HepG2 (cell line): ENCODE data around the gene SMARCA4. TPM values are rescaled to one million over a fixed set of nuclear protein-coding genes. Genes with fewer than 3 reads are reported as not detected.

Experiments used
- ATAC-seq: fragments of 200-7000 bp; cut with Tn5 transposase; 3 replicates; pipeline ENCODE4 v1.9.1; 2020; ENCODE audit warnings: mild to moderate bottlenecking, moderate library complexity
- BruUV-seq: library from RNA; stranded (reverse); fragments of 400-500 nt; replicated peaks from 2 replicates; lab custom pipeline; 2021; lab: Mats Ljungman, UMichigan
- CTCF ChIA-PET: fragments of 300-600 bp; formaldehyde crosslinking; extraction: SDS; loops from one replicate; lab custom pipeline; 2021; ENCODE audit warnings: low total read pairs, inconsistent platforms, low intra/inter-chr PET ratio; lab: Yijun Ruan, JAX
- POLR2A ChIA-PET: fragments of 350-600 bp; sonication (Branson Sonifier 250); formaldehyde crosslinking; loops from one replicate; lab custom pipeline; 2020; ENCODE audit warnings: antibody characterized with exemption, inconsistent platforms; lab: Yijun Ruan, JAX
- DNase-seq: peaks from one replicate; pipeline ENCODE4 v3.0.0-alpha.2; 2015; ENCODE audit warnings: low spot score
- FAIRE-seq: peaks from 3 replicates; lab custom pipeline; 2011; peaks lifted over from hg19 to GRCh38; lab: Jason Lieb, UNC
- H2AFZ ChIP-seq: one replicate; pipeline ENCODE4 v1.6.1; 2011; ENCODE audit warnings: low read length, inconsistent platforms
- H3K27ac ChIP-seq: fragments of 300-600 bp; 3 replicates; pipeline ENCODE4 v1.8.0; 2011; ENCODE audit warnings: mixed run types, mild to moderate bottlenecking, mixed read lengths, low read length, inconsistent platforms; ENCODE audit not compliant: insufficient read depth; ENCODE audit errors: extremely low read length
- H3K27me3 ChIP-seq, 2 experiments: fragments of 200-600 bp in 1 of 2; 2 replicates in 1 of 2; 3 replicates in 1 of 2; pipeline versions ENCODE4 v1.6.0 to v1.8.0; 2011; ENCODE audit warnings: low read length in 2 of 2, mild to moderate bottlenecking in 2 of 2, moderate library complexity in 2 of 2, inconsistent platforms in 1 of 2; ENCODE audit not compliant: insufficient read depth in 2 of 2, control insufficient read depth in 1 of 2
- H3K36me3 ChIP-seq, 2 experiments: fragments of 200-600 bp in 1 of 2; replicated peaks in 1 of 2; 2 replicates in 1 of 2; 3 replicates in 1 of 2; pipeline versions ENCODE4 v1.5.1 to v1.8.0; 2011; ENCODE audit warnings: low read length in 2 of 2, inconsistent platforms in 1 of 2; ENCODE audit not compliant: insufficient read depth in 2 of 2, control insufficient read depth in 1 of 2
- H3K4me1 ChIP-seq: 2 replicates; pipeline ENCODE4 v1.5.1; 2012; ENCODE audit warnings: low read length, inconsistent platforms; ENCODE audit not compliant: insufficient read depth
- H3K4me2 ChIP-seq: 2 replicates; pipeline ENCODE4 v1.6.0; 2011; ENCODE audit warnings: low read depth, low read length, inconsistent platforms
- H3K4me3 ChIP-seq, 3 experiments: fragments of 200-600 bp in 1 of 3; sonication (generic), shearing (Covaris generic) in 1 of 3; replicated peaks in 1 of 3; 2 replicates each; pipeline ENCODE4 v1.5.1; 2011 to 2016; ENCODE audit warnings: low read length in 3 of 3, inconsistent platforms in 2 of 3, low read depth in 2 of 3, mild to moderate bottlenecking in 2 of 3, control low read depth in 1 of 3, mixed read lengths in 1 of 3; ENCODE audit not compliant: insufficient read depth in 1 of 3
- H3K79me2 ChIP-seq: one replicate; pipeline ENCODE4 v1.6.1; 2011; ENCODE audit warnings: low read length, inconsistent platforms; ENCODE audit not compliant: insufficient read depth
- H3K9ac ChIP-seq: 2 replicates; pipeline ENCODE4 v1.6.0; 2011; ENCODE audit warnings: mild to moderate bottlenecking, low read depth, low read length, inconsistent platforms; ENCODE audit not compliant: insufficient read depth
- H3K9me3 ChIP-seq: 2 replicates; pipeline ENCODE4 v1.5.1; 2012; ENCODE audit warnings: mild to moderate bottlenecking, low read length
- H4K20me1 ChIP-seq: 2 replicates; pipeline ENCODE4 v1.6.0; 2011; ENCODE audit warnings: inconsistent platforms, mild to moderate bottlenecking, low read length, moderate library complexity; ENCODE audit not compliant: insufficient read depth
- GLI4 ChIP-seq: sonication (generic); formaldehyde crosslinking; IDR thresholded peaks from 2 replicates; pipeline ENCODE4 v1.5.1; 2020; ENCODE audit warnings: missing genetic modification reagents, mild to moderate bottlenecking, moderate library complexity, borderline replicate concordance
- IRF2 ChIP-seq: IDR thresholded peaks from 2 replicates; pipeline ENCODE4 v1.6.1; 2018; ENCODE audit warnings: missing genetic modification reagents, missing compliant biosample characterization
- NFKBIZ ChIP-seq: IDR thresholded peaks from 2 replicates; pipeline ENCODE4 v1.6.1; 2018; ENCODE audit warnings: missing genetic modification reagents, missing compliant biosample characterization
- RBFOX2 ChIP-seq: fragments of 200-400 bp; formaldehyde crosslinking; IDR thresholded peaks from 2 replicates; pipeline ENCODE4 v1.6.1; 2017; ENCODE audit warnings: low read depth, mild to moderate bottlenecking, low read length
- RFXAP ChIP-seq: sonication (generic); formaldehyde crosslinking; IDR thresholded peaks from 2 replicates; pipeline ENCODE4 v1.4.0; 2020; ENCODE audit warnings: missing genetic modification reagents, borderline replicate concordance
- ZNF121 ChIP-seq: sonication (generic); formaldehyde crosslinking; IDR thresholded peaks from 2 replicates; pipeline ENCODE4 v1.5.0; 2020; ENCODE audit warnings: mild to moderate bottlenecking, missing genetic modification reagents
- ZNF292 ChIP-seq: sonication (generic); formaldehyde crosslinking; IDR thresholded peaks from 2 replicates; pipeline ENCODE4 v1.8.1; 2022; ENCODE audit warnings: mild to moderate bottlenecking, low read depth, missing genetic modification reagents, borderline replicate concordance
- ZNF816 ChIP-seq: sonication (generic); formaldehyde crosslinking; IDR thresholded peaks from 2 replicates; pipeline ENCODE4 v1.8.0; 2022; ENCODE audit warnings: missing genetic modification reagents, mild to moderate bottlenecking, borderline replicate concordance
- WGBS: methylation state at CpG from one replicate; pipeline ENCODE4 v1.1.6; 2017; ENCODE audit warnings: low lambda C conversion rate; 5-methylcytosine and 5-hydroxymethylcytosine counted together
- in situ Hi-C: cut with HindIII; loops from 2 replicates; pipeline ENCODE4 v1.10.0; 2017; ENCODE audit warnings: low pct_unique_long_range_greater_than_20kb; ENCODE audit not compliant: extremely low pct_ligation_motif_present
- intact Hi-C: fragments of 100-400 bp; cut with micrococcal nuclease; formaldehyde crosslinking; loops from one replicate; pipeline ENCODE4 v1.10.0; 2022; ENCODE audit not compliant: unreplicated experiment
- polyA plus RNA-seq, 8 experiments: library from polyadenylated mRNA; depleted of rRNA in 3 of 8; stranded (reverse) in 7 of 8; unstranded in 1 of 8; fragments of >200 nt; fragmentation: Illumina TruSeq in 4 of 8; extraction: Trizol in 4 of 8; gene quantifications; 2 replicates each; pipeline versions ENCODE4 v1.2.1 to v1.2.3, GENCODE V29; 2011 to 2016; ENCODE audit warnings: low read depth in 4 of 8, missing spikeins in 1 of 8, mixed read lengths in 1 of 8; ENCODE audit not compliant: insufficient read depth in 1 of 8
- total RNA-seq, 5 experiments: library from RNA; depleted of rRNA; stranded (reverse); fragments of >200 nt; fragmentation: Illumina TruSeq; extraction: Trizol; gene quantifications; 2 replicates each; pipeline ENCODE4 v1.2.3, GENCODE V29; 2016; ENCODE audit warnings: low read depth in 1 of 5
- TF ChIP-seq, protein P1 (sequence below): sonication (generic); formaldehyde crosslinking; IDR thresholded peaks from 2 replicates; pipeline ENCODE4 v1.8.1; 2023; ENCODE audit warnings: mild to moderate bottlenecking, moderate library complexity, missing genetic modification reagents
- TF ChIP-seq, protein P2 (sequence below): sonication (generic); formaldehyde crosslinking; conservative IDR thresholded peaks from 2 replicates; pipeline ENCODE4 v1.4.0; 2020; ENCODE audit warnings: mild to moderate bottlenecking, missing genetic modification reagents, moderate library complexity

The SMARCA4 gene
- total and polyA plus RNA-seq, 2 of the 13 experiments (the other 11 are each of a cell fraction or from before 2014, with no cell fraction given) = 25.4 to 45.9 TPM

DNA sequence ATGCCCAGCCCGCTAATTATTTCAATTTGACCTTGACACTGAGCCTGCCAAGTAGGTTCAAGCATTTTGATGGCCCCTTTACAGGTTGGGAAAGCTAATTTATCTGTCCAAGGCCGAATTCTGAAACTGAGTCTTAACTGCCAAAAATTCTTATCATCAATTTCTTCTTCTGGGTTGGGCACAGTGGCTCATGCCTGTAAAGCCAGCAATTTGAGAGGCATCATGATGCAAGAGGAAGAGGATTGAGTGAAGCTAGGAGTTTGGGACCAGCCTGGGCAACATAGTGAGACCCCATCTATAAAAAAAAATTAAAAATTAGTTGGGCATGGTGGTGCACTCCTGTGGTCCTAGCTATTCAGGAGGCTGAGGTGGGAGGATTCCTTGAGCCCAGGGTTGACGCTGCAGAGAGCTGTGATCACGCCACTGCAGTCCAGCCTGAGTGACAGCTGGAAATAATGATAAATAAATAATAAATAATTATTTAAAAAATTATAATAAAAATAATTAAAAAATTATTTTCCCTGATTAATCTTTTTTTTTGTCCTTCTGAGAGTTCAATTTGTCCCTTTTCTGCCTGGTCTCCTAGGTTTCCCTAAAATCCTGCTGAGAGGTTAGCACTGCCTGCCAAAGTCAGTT is 127.2 kb downstream of the SMARCA4 start:
- Histone ChIP-seq H3K79me2 (peaks cover 34% of the 10 kb centered on the region), H3K4me2 (peak overlapping the region; percentile 86), H2AFZ (no peak overlapping the region), H3K27me3 (no peaks in the 10 kb centered on the region; a peak in 1 of 5 replicates), H4K20me1 (peaks cover 25% of the 10 kb centered on the region), H3K9me3 (no peaks in the 10 kb centered on the region), H3K4me3 (peak overlapping the region in 2 of 3 experiments; percentile 81 to 93; a peak in 3 of 6 replicates), H3K4me1 (peaks cover 54% of the 10 kb centered on the region), H3K36me3 (no peaks in the 10 kb centered on the region; a peak in 1 of 5 replicates), H3K27ac (peak overlapping the region; percentile 97), H3K9ac (peak overlapping the region; percentile 98; the same call in 1 of the 2 replicates)
- intact Hi-C loops (no loop called here), in situ Hi-C loops (no loop called here)
- ATAC-seq (no peak), FAIRE-seq (no peak), DNase-seq (no peak)
- ChIA-PET CTCF (no interaction called here), POLR2A (interaction anchor here (1.2 to 2.5 kb wide), 3 partner anchors 9 to 52 kb away, joined by 3 to 8 read pairs (median 6); no protein-coding TSS in a partner anchor)
- TF ChIP-seq IRF2 (CRISPR knock-in tag) = no peak
- peak; percentile 65; the same call in 1 of the 2 replicates for TF ChIP-seq ZNF121 (CRISPR knock-in tag)
- WGBS = 53% methylated on average over 4 of the region's 4 CpGs
- BruUV-seq = no TSS peak

DNA sequence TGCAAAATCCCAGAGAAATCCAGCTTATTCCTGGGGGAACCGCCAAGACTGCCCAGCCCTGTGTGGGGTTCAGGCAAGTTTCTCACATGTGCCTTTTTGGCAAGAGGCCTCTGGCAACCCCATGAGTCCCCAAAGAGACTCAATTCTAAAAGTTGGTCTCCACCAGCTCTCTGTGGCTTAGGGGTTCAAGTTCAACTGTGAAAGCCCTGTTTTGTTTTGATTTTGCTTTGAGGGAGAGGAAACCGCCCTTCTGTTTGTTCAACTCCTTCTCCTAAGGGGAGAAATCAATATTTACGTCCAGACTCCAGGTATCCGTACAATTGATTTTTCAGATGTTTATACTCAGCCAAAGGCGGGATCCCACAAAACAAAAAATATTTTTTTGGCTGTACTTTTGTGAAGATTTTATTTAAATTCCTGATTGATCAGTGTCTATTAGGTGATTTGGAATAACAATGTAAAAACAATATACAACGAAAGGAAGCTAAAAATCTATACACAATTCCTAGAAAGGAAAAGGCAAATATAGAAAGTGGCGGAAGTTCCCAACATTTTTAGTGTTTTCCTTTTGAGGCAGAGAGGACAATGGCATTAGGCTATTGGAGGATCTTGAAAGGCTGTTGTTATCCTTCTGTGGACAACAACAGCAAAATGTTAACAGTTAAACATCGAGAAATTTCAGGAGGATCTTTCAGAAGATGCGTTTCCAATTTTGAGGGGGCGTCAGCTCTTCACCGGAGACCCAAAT is 127.8 kb downstream of the SMARCA4 start:
- Histone ChIP-seq H4K20me1 (peaks cover 32% of the 10 kb centered on the region), H3K27me3 (no peaks in the 10 kb centered on the region; a peak in 1 of 5 replicates), H2AFZ (no peak overlapping the region), H3K36me3 (peaks cover under 1 to 6% of the 10 kb centered on the region in 2 experiments; a peak in 2 of 5 replicates), H3K79me2 (peaks cover 41% of the 10 kb centered on the region), H3K4me1 (peaks cover 59% of the 10 kb centered on the region), H3K4me2 (peak overlapping the region; percentile 86), H3K9ac (peak overlapping the region; percentile 98), H3K27ac (peak overlapping the region; percentile 97), H3K4me3 (peak overlapping the region; percentile 81 to 93 (median 93)), H3K9me3 (no peaks in the 10 kb centered on the region)
- FAIRE-seq (no peak), ATAC-seq (no peak), DNase-seq (peak; percentile 81)
- ChIA-PET POLR2A (interaction anchor here (0.8 to 2.5 kb wide), 8 partner anchors 10 to 253 kb away, joined by 3 to 8 read pairs (median 3); partner anchors contain the start of gene TMED1), CTCF (no interaction called here)
- in situ Hi-C loops (no loop called here), intact Hi-C loops (no loop called here)
- BruUV-seq = no TSS peak
- WGBS = under 1% methylated on average over 11 of the region's 11 CpGs
- TF ChIP-seq NFKBIZ (CRISPR knock-in tag) (no peak), RBFOX2 (no peak), ZNF816 (peak; percentile 19; the same call in 1 of the 2 replicates), ZNF292 (CRISPR knock-in tag) (no peak), RFXAP (CRISPR knock-in tag) (0 out of 2 replicates have a peak, but pooled peaks have one; percentile 13), GLI4 (CRISPR knock-in tag) (no peak)
- TF ChIP-seq, protein P1, sequence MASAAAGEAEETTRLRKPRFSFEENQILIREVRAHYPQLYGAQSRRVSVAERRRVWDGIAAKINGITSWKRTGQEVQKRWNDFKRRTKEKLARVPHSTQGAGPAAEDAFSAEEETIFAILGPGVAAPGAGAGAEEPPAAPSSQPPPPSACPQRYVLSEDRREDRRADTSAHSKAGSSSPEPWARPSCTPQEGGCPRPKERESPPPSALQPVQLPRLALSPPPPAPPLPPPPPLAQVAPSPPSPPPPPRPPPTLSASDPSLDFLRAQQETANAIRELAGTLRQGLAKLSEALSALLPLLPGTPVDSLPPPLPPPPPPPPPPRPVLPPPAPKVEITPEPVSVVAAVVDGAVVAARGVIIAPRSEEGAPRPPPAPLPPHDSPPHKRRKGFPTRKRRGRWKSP (CRISPR knock-in tag) = no peak
- TF ChIP-seq, protein P2, sequence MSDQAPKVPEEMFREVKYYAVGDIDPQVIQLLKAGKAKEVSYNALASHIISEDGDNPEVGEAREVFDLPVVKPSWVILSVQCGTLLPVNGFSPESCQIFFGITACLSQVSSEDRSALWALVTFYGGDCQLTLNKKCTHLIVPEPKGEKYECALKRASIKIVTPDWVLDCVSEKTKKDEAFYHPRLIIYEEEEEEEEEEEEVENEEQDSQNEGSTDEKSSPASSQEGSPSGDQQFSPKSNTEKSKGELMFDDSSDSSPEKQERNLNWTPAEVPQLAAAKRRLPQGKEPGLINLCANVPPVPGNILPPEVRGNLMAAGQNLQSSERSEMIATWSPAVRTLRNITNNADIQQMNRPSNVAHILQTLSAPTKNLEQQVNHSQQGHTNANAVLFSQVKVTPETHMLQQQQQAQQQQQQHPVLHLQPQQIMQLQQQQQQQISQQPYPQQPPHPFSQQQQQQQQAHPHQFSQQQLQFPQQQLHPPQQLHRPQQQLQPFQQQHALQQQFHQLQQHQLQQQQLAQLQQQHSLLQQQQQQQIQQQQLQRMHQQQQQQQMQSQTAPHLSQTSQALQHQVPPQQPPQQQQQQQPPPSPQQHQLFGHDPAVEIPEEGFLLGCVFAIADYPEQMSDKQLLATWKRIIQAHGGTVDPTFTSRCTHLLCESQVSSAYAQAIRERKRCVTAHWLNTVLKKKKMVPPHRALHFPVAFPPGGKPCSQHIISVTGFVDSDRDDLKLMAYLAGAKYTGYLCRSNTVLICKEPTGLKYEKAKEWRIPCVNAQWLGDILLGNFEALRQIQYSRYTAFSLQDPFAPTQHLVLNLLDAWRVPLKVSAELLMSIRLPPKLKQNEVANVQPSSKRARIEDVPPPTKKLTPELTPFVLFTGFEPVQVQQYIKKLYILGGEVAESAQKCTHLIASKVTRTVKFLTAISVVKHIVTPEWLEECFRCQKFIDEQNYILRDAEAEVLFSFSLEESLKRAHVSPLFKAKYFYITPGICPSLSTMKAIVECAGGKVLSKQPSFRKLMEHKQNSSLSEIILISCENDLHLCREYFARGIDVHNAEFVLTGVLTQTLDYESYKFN (CRISPR knock-in tag) = peak; percentile 77
